ENCODE data around the gene MUC4.

Gene MUC4

GRCh38 chr3:195699388-195699771 lies 112.3 kb downstream of the MUC4 start:
- in situ Hi-C loops (cut with HindIII; ENCODE audit: low sequenced_read_pairs): no loop called here
- H3K4me3 ChIP-seq (ENCODE audit: low read depth, low read length): no peak overlapping the region
- DNase-seq (ENCODE audit: low read depth, low spot score): peak; percentile 51
- no peak for TF ChIP-seq CTCF (IDR thresholded peaks at IDR 0.05; ENCODE audit: low read depth, low read length)

DNA sequence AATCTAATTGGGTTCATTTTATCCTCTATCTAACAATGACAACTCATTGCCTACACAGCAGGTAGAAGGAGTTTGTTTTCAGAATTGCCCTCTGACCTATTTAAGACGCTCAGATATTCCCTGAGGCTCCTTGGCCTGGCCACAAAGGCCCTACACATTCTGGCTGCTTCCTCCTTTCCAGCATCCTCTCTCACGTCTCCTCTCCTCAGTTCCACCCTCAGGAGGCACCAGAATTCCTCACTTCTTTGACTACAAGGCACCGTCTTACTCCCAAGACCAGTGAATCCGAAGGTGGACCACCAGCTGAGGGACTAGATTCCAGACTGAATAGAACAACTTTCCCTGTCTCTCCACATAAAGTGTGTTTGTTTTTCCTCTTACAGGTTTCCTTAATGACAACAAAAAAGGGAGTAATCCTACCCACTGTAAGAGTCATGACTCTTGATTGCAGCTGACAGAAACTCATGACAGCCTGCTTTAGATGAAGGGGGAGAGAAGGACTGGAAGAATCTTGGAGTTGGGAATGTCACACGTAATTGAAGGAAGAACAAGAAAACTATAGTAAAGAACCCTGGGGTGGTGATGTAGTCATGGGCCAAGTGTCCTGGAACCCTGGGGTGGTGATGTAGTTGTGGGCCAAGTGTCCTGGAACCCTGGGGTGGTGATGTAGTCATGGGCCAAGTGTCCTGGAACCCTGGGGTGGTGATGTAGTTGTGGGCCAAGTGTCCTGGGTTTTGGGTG lies 112.9 kb downstream of the MUC4 start:
- DNase-seq (ENCODE audit: low read depth, low spot score): peak; percentile 75
- in situ Hi-C loops (cut with HindIII; ENCODE audit: low sequenced_read_pairs): no loop called here
- H3K4me3 ChIP-seq (ENCODE audit: low read depth, low read length): no peak overlapping the region
- no peak for TF ChIP-seq CTCF (IDR thresholded peaks at IDR 0.05; ENCODE audit: low read depth, low read length)

- H3K4me3 ChIP-seq (ENCODE audit: low read depth, low read length): no peak overlapping the region
- no peak for TF ChIP-seq CTCF (IDR thresholded peaks at IDR 0.05; ENCODE audit: low read depth, low read length)
- in situ Hi-C loops (cut with HindIII; ENCODE audit: low sequenced_read_pairs): no loop called here
- DNase-seq (ENCODE audit: low read depth, low spot score): no peak
Observed at GRCh38 chr3:195698325-195698646, 113.4 kb downstream of the MUC4 start.

DNA sequence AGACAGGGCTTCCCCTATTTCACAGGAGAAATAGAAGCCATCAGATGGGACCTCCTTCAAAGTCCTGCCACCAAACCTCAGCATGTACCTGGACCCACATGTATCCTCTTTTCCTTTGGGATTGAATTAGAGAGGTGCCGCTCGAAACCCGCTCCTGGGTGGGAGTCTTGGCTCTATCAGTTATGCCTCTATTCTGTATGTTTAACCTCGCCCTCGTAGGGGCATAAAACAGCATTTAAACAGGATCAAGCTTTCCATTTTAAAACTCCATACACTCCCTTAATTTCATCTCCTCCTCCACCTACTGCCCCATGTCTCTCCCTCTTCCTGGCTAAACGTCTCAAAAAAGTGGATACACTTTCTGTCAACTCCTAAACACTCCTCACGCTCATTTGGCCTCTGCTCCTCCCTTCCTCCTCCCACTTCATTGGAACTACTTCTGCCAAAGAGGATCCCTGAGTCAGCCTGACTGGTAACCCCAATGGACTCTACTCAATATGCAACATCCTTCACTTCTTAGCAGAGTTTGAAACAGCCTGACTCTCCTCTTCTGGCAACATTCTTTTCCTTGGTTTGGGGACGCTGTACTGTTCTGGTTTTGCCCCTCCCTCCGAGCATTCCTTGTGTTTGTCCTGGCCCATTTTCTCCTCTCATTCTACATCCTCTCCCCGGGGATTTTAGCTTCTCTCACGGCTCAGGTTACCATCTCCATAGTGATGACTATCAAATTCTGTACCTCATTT lies 114.0 kb downstream of the MUC4 start:
- no peak overlapping the region for H3K4me3 ChIP-seq (ENCODE audit: low read depth, low read length)
- peak; percentile 98 for DNase-seq (ENCODE audit: low read depth, low spot score)
- in situ Hi-C loops (cut with HindIII; ENCODE audit: low sequenced_read_pairs): no loop called here

More for the DNA sequence above, 114.0 kb downstream of the MUC4 start:
- no peak for TF ChIP-seq CTCF (IDR thresholded peaks at IDR 0.05; ENCODE audit: low read depth, low read length)

Data from astrocyte of the spinal cord (primary cell).